ENCODE data around the gene SRSF7.
A peak's percentile ranks its signal among the peaks of the same experiment; 100 is the strongest.

The SRSF7 gene

GRCh38 chr2:38700113-38700785 lies 50.9 kb downstream of the SRSF7 start:
- DNase-seq, result peak; percentile 72

GRCh38 chr2:38698467-38699003 lies 52.6 kb downstream of the SRSF7 start:
- no peak for DNase-seq

GRCh38 chr2:38697116-38697840 lies 53.9 kb downstream of the SRSF7 start:
- DNase-seq, result peak; percentile 82
